ENCODE measurements around the gene NDUFAF7.
"Not testable (repeated sequence)": the region's sequence is repeated elsewhere in the genome, so short reads cannot be mapped to it uniquely, and the experiment has no call there.

The NDUFAF7 gene

GRCh38 chr2:37219046-37219445, 12.4 kb upstream of the NDUFAF7 start:
- no peak for DNase-seq

- DNase-seq = no peak
Measured at GRCh38 chr2:37223131-37223530, 8.3 kb upstream of the NDUFAF7 start.

GRCh38 chr2:37224063-37224462, 7.4 kb upstream of the NDUFAF7 start:
- no peak for DNase-seq

GRCh38 chr2:37225129-37225528, 6.3 kb upstream of the NDUFAF7 start:
- DNase-seq = not testable (repeated sequence)

- no peak for DNase-seq
Measured at GRCh38 chr2:37226863-37227262, 4.6 kb upstream of the NDUFAF7 start.

GRCh38 chr2:37228788-37229187, 2.7 kb upstream of the NDUFAF7 start:
- DNase-seq = no peak

- no peak for DNase-seq
Measured at GRCh38 chr2:37230581-37230980, 877 bp upstream of the NDUFAF7 start.

- no peak for DNase-seq
Measured at GRCh38 chr2:37232131-37232933, 874 bp downstream of the NDUFAF7 start.

GRCh38 chr2:37243435-37243834, 12.0 kb downstream of the NDUFAF7 start:
- DNase-seq = no peak

- no peak for DNase-seq
Measured at GRCh38 chr2:37244017-37244416, 12.6 kb downstream of the NDUFAF7 start.

GRCh38 chr2:37244755-37245154, 13.3 kb downstream of the NDUFAF7 start:
- no peak for DNase-seq

GRCh38 chr2:37246205-37246604, 14.7 kb downstream of the NDUFAF7 start:
- no peak for DNase-seq

- DNase-seq = no peak
Measured at GRCh38 chr2:37250869-37251740, 19.6 kb downstream of the NDUFAF7 start.

GRCh38 chr2:37262522-37262921, 31.1 kb downstream of the NDUFAF7 start:
- DNase-seq = no peak

- DNase-seq = no peak
Measured at GRCh38 chr2:37263839-37264238, 32.4 kb downstream of the NDUFAF7 start.

- DNase-seq = no peak
Measured at GRCh38 chr2:37267685-37268084, 36.2 kb downstream of the NDUFAF7 start.

- DNase-seq = no peak
Measured at GRCh38 chr2:37268111-37268510, 36.7 kb downstream of the NDUFAF7 start.

- no peak for DNase-seq
Measured at GRCh38 chr2:37271376-37272067, 40.1 kb downstream of the NDUFAF7 start.

- no peak for DNase-seq
Measured at GRCh38 chr2:37274359-37274965, 43.0 kb downstream of the NDUFAF7 start.

GRCh38 chr2:37276291-37276690, 44.8 kb downstream of the NDUFAF7 start:
- DNase-seq = no peak

GRCh38 chr2:37281916-37282315, 50.5 kb downstream of the NDUFAF7 start:
- DNase-seq = no peak

GRCh38 chr2:37282746-37283145, 51.3 kb downstream of the NDUFAF7 start:
- no peak for DNase-seq

GRCh38 chr2:37283207-37283606, 51.7 kb downstream of the NDUFAF7 start:
- no peak for DNase-seq
